ENCODE results near the gene SYT5.

DNA sequence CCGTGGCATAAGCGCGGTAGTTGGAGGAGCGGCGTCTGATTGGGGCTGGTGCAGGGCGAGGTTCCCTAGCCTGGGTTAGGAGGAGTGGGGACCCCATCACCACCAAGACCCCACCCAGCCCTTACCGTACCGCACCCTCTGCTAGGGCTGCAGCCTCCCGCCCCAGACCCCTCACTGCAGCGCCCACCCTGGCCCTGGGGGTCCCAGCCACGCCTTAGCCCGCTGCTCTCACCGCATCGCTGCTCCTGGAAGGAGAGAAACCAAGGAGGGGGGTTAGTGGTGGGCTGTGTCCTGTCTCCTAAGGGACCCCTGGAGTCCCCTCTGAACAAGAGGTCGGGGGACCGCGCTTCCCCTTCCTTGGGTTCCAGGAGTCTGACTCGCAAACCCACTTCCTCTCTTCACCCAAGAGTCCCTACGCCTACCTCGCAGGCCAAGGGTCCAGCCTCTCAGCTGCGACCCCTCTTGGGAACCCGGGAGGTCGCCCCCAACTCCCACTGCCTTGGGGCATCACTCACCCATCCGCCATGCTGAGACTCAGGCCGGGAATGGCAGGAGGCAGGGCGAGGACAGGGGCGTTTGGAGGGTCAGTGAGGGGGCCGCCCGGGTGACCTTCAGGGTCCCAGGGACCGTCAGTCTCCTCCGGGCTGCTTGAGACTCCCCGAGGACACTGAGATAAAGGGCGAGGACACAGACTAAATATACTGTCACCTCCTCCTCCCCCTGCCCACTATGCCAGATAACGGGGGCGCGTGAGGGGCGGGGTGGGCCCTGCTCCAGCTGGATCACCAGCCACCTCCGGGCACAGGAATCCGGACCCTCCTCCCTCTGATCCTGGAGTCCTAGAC is 22.8 kb downstream of the SYT5 start, which contains the start of gene TNNI3:
- no peak for TF ChIP-seq FOSL1 (CRISPR knock-in tag; IDR thresholded peaks at IDR 0.05; ENCODE audit: borderline replicate concordance)
- no peak for TF ChIP-seq ZBTB1 (CRISPR knock-in tag; IDR thresholded peaks at IDR 0.05; ENCODE audit: borderline replicate concordance)
- TF ChIP-seq, protein P1, sequence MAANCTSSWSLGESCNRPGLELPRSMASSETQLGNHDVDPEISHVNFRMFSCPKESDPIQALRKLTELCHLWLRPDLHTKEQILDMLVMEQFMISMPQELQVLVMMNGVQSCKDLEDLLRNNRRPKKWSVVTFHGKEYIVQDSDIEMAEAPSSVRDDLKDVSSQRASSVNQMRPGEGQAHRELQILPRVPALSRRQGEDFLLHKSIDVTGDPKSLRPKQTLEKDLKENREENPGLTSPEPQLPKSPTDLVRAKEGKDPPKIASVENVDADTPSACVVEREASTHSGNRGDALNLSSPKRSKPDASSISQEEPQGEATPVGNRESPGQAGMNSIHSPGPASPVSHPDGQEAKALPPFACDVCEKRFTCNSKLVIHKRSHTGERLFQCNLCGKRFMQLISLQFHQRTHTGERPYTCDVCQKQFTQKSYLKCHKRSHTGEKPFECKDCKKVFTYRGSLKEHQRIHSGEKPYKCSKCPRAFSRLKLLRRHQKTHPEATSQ (CRISPR knock-in tag; IDR thresholded peaks at IDR 0.05; ENCODE audit: borderline replicate concordance) = no peak
- TF ChIP-seq RAD21 (CRISPR knock-in tag; IDR thresholded peaks at IDR 0.05) = no peak
- no peak for TF ChIP-seq AFF4 (CRISPR knock-in tag; IDR thresholded peaks at IDR 0.05)
- no peak for TF ChIP-seq SUZ12 (IDR thresholded peaks at IDR 0.05; ENCODE audit: low read depth, low read length)
- TF ChIP-seq CTCF (CRISPR knock-in tag; IDR thresholded peaks at IDR 0.05) = no peak
- TF ChIP-seq SATB2 (CRISPR knock-in tag; IDR thresholded peaks at IDR 0.05) = no peak
- TF ChIP-seq NAIF1 (CRISPR knock-in tag; IDR thresholded peaks at IDR 0.05; ENCODE audit: borderline replicate concordance) = no peak
